ENCODE measurements around the gene IL32.

- TF ChIP-seq CTCF (IDR thresholded peaks at IDR 0.05): no peak
- TF ChIP-seq EZH2 (IDR thresholded peaks at IDR 0.05): no peak
- no peak for TF ChIP-seq EZH2phosphoT487 (IDR thresholded peaks at IDR 0.05)
These were observed 1.6 kb upstream of the IL32 start for GRCh38 chr16:3063625-3064386.

Measured in neural progenitor cell (in vitro differentiated cells).